Measurements from ENCODE around the gene FKBP10. TPM values are rescaled to one million over a fixed set of nuclear protein-coding genes. Genes with fewer than 3 reads are reported as not detected.

FKBP10 gene
- total RNA-seq, 1 donor: 0.21 TPM

DNA sequence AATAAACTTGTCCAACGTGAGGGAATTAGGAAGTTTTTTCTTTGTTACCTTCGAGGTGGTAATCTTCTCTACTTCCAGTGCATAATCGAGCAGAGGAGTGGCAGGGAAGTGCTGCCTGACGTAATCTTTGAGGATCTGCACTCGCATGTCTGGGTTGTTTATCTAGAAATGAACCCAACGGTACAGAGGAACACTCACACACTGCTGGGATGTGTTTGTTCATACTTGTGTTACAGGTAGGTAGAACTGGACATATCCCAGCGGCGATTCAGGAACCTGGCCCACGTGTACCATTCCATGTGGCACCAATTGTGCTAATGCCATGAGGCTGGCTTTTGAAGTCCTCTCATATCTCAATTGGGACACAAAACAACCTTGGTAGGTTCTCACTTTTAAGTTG is 56.6 kb downstream of the FKBP10 start:
- Histone ChIP-seq H3K9me3 (ENCODE audit: low read depth, low read length) (no peaks in the 10 kb centered on the region), H3K27me3 (ENCODE audit: insufficient read depth, low read length) (no peaks in the 10 kb centered on the region), H3K4me3 (ENCODE audit: low read length) (no peak overlapping the region), H3K4me1 (ENCODE audit: insufficient read depth, low read length) (peaks cover 7% of the 10 kb centered on the region)

DNA sequence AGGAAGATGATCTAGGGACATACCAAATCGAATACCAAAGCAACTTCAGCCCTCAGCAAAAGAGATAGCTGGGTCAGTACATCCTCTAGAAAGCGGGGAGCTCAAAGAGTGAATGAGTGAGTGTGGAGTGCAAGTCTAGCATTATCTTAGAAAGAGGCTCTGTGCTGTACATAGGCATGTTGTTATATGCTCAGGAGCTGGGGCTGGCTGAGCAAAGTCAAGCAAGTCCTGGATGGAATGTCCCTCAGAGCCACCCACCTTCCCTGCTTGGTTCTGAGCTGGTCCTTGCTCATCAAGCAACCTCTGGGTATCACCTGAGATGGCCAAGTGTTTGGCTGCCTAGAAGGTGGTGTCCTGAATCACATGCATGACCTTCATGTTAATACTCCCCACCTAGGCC is 57.3 kb downstream of the FKBP10 start:
- Histone ChIP-seq H3K27me3 (ENCODE audit: insufficient read depth, low read length) (no peaks in the 10 kb centered on the region), H3K4me3 (ENCODE audit: low read length) (no peak overlapping the region), H3K9me3 (ENCODE audit: low read depth, low read length) (no peaks in the 10 kb centered on the region), H3K4me1 (ENCODE audit: insufficient read depth, low read length) (peaks cover 5% of the 10 kb centered on the region)

DNA sequence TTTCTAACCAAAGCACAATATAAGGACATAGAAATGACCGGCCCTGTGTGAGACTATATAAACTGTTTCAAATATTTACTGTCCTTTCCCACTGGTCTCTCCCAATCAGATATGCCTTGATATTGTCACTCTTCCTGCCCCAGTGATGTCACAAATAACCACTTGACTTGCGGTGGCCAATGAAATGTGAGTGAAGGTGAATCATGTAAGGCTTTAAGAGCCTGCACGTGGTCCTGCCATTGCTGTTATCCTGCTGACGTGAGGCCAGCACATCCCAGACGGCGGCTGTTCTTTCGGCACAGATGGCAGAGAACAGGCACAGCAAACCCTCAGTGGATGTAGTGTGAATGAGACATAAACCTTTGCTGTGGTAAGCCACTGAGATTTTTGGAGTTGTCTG is 57.8 kb downstream of the FKBP10 start:
- Histone ChIP-seq H3K27me3 (ENCODE audit: insufficient read depth, low read length) (no peaks in the 10 kb centered on the region), H3K4me1 (ENCODE audit: insufficient read depth, low read length) (peaks cover 1% of the 10 kb centered on the region), H3K9me3 (ENCODE audit: low read depth, low read length) (no peaks in the 10 kb centered on the region), H3K4me3 (ENCODE audit: low read length) (no peak overlapping the region)

DNA sequence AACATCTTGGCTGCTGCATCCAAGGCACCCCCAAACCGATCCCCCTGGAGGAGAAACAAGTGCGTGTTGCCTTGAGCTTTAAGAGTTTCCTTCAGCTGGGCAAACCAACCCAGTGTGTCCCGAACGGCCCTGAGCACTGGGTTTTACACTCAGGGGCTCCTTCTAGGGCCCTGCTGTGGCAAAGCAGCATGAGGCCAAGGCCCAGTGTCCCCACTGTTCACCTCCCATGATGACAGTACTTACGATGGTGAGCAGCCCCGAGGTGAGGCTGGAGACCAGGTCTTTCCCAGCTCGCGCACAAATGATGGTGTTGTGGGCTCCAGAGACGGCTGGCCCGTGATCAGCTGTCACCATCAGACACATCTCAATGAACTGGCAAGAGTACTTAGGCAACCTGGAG is 59.0 kb downstream of the FKBP10 start:
- Histone ChIP-seq H3K9me3 (ENCODE audit: low read depth, low read length) (no peaks in the 10 kb centered on the region), H3K4me1 (ENCODE audit: insufficient read depth, low read length) (no peaks in the 10 kb centered on the region), H3K4me3 (ENCODE audit: low read length) (no peak overlapping the region), H3K27me3 (ENCODE audit: insufficient read depth, low read length) (no peaks in the 10 kb centered on the region)

Other genes starting within 250 kb of the FKBP10 start
- gene KRT9, start 240.9 kb upstream of the FKBP10 start, total RNA-seq: 0.10 TPM
- not detected for gene KRT14, start 226.1 kb upstream of the FKBP10 start, total RNA-seq
- not detected for gene KRT16, start 200.2 kb upstream of the FKBP10 start, total RNA-seq
- gene KRT17, start 188.4 kb upstream of the FKBP10 start, total RNA-seq: 0.42 TPM
- 719 TPM for gene EIF1, start 124.1 kb upstream of the FKBP10 start, total RNA-seq
- not detected for gene GAST, start 100.7 kb upstream of the FKBP10 start, total RNA-seq
- not detected for gene HAP1, start 78.4 kb upstream of the FKBP10 start, total RNA-seq
- 40.5 TPM for gene JUP, start 26.3 kb upstream of the FKBP10 start, total RNA-seq
- 0.94 TPM for gene P3H4, start 1.1 kb upstream of the FKBP10 start, total RNA-seq
- 30.5 TPM for gene NT5C3B, start 23.2 kb downstream of the FKBP10 start, total RNA-seq
- not detected for gene KLHL10, start 24.8 kb downstream of the FKBP10 start, total RNA-seq
- 60.7 TPM for gene KLHL11, start 52.4 kb downstream of the FKBP10 start, total RNA-seq
- 23.8 TPM for gene ACLY, start 105.9 kb downstream of the FKBP10 start, total RNA-seq
- gene ODAD4, start 117.6 kb downstream of the FKBP10 start, total RNA-seq: not detected
- gene CNP, start 153.8 kb downstream of the FKBP10 start, total RNA-seq: 16.7 TPM
- gene DNAJC7, start 204.4 kb downstream of the FKBP10 start, total RNA-seq: 110 TPM
- 21.5 TPM for gene NKIRAS2, start 207.1 kb downstream of the FKBP10 start, total RNA-seq
- gene C17orf113, start 237.6 kb downstream of the FKBP10 start, total RNA-seq: 0.21 TPM

Data from mononuclear cell (primary cell).